ENCODE data around the gene CSRNP3. TPM values are rescaled to one million over a fixed set of nuclear protein-coding genes. Genes with fewer than 3 reads are reported as not detected.

The CSRNP3 gene
- total RNA-seq, 1 donor from 2014 or later: 2.3 TPM

DNA sequence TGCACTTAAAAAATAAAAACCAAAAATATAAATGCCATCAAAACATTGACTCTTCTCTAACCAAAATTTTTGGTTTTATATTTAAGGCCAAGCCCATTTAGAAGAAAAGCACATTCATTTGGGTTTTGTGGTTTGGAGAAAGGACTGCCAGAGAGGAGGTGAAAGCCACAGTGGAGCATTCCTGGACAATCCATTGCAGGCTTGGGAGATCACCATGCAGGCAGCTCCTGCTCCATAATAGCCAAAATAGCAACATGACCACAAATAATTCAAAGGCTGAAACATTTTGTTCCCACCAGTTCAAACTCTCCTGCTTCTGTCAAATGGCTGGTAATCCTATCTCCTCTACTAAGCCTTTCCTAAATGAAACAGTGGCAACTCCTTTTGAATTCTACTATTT is 251.0 kb downstream of the CSRNP3 start:
- no peaks in the 10 kb centered on the region for H3K27me3 ChIP-seq (ENCODE audit: low read depth)
- intact Hi-C loops (cut with DNase I): no loop called here
- H3K4me3 ChIP-seq: no peak overlapping the region
- H3K36me3 ChIP-seq: no peaks in the 10 kb centered on the region
- H3K9me3 ChIP-seq: no peaks in the 10 kb centered on the region
- no peak for DNase-seq
- ATAC-seq: no peak
- TF ChIP-seq, protein P1, sequence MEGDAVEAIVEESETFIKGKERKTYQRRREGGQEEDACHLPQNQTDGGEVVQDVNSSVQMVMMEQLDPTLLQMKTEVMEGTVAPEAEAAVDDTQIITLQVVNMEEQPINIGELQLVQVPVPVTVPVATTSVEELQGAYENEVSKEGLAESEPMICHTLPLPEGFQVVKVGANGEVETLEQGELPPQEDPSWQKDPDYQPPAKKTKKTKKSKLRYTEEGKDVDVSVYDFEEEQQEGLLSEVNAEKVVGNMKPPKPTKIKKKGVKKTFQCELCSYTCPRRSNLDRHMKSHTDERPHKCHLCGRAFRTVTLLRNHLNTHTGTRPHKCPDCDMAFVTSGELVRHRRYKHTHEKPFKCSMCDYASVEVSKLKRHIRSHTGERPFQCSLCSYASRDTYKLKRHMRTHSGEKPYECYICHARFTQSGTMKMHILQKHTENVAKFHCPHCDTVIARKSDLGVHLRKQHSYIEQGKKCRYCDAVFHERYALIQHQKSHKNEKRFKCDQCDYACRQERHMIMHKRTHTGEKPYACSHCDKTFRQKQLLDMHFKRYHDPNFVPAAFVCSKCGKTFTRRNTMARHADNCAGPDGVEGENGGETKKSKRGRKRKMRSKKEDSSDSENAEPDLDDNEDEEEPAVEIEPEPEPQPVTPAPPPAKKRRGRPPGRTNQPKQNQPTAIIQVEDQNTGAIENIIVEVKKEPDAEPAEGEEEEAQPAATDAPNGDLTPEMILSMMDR (IDR thresholded peaks at IDR 0.05): no peak
- H3K4me1 ChIP-seq: no peaks in the 10 kb centered on the region
- H3K27ac ChIP-seq: no peak overlapping the region

DNA sequence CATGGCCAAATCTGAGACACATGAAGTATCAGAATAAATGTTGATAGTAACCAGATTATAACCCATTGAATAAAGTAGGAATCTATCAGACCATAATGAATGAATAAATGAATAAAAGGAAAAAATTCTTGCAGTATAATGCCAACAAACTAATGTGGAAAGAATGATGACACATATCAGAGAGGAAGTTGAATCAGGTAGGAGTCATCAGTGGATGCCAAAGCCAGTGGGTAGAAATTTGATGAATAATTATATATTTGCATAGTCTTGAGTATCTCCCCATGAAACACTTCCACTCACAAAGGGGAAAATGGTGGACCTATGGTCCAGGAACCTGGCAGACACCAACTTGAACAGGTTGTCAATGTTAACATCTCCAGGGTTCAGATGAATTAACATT is 255.9 kb downstream of the CSRNP3 start:
- H3K9me3 ChIP-seq: no peaks in the 10 kb centered on the region
- DNase-seq: no peak
- H3K36me3 ChIP-seq: no peaks in the 10 kb centered on the region
- intact Hi-C loops (cut with DNase I): no loop called here
- H3K4me3 ChIP-seq: no peak overlapping the region
- ATAC-seq: no peak
- no peaks in the 10 kb centered on the region for H3K4me1 ChIP-seq
- no peak overlapping the region for H3K27ac ChIP-seq
- H3K27me3 ChIP-seq (ENCODE audit: low read depth): no peaks in the 10 kb centered on the region
- TF ChIP-seq, protein P1 (IDR thresholded peaks at IDR 0.05): no peak

Other genes starting within 250 kb of the CSRNP3 start
- 0.35 TPM for gene SCN2A, start 230.3 kb upstream of the CSRNP3 start, total RNA-seq

Measured in lower lobe of right lung (tissue), 2 donors.